Amniotic stem cell (primary cell): ENCODE results near the gene FIS1.
"Not testable (repeated sequence)": the region's sequence is repeated elsewhere in the genome, so short reads cannot be mapped to it uniquely, and the experiment has no call there.

Experiments used
- DNase-seq: peaks from one replicate; lab custom pipeline; 2025; lab: John Stamatoyannopoulos, UW

The FIS1 gene

DNA sequence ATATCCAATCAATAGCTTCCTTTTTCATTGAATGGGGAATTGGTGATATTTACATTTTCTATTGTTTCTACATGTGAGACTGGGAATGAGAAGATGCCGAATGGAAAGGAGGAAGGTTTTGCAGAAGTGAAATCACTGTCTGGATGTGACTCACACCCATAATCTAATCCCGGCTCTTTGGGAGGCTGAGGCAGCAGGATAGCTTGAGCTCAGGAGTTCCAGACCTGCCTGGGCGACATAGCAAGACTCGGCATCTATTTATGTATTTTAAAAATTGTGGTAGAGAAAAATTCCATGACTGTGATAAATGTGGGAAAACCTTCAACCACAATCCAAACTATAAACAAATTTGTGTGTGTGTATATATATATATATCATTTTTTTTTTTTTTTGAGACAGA, 10.9 kb upstream of the FIS1 start:
- DNase-seq: no peak

DNA sequence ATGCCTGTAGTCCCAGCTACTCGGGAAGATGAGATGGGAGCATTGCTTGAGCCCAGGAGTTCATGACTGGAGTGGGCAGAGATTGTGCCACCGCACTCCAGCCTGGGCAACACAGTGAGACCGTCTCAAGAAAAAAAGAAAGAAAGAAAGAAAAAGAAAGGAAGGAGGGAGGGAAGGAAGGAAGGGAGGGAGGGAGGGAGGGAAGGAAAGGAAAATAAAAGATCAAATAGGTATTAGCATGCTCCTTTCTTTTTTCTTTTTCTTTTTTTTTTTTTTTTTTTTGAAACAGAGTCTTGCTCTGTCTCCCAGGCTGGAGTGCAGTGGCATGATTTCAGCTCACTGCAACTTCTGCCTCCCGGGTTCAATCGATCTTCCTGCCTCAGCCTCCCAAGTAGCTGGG, 8.3 kb upstream of the FIS1 start:
- DNase-seq: not testable (repeated sequence)

DNA sequence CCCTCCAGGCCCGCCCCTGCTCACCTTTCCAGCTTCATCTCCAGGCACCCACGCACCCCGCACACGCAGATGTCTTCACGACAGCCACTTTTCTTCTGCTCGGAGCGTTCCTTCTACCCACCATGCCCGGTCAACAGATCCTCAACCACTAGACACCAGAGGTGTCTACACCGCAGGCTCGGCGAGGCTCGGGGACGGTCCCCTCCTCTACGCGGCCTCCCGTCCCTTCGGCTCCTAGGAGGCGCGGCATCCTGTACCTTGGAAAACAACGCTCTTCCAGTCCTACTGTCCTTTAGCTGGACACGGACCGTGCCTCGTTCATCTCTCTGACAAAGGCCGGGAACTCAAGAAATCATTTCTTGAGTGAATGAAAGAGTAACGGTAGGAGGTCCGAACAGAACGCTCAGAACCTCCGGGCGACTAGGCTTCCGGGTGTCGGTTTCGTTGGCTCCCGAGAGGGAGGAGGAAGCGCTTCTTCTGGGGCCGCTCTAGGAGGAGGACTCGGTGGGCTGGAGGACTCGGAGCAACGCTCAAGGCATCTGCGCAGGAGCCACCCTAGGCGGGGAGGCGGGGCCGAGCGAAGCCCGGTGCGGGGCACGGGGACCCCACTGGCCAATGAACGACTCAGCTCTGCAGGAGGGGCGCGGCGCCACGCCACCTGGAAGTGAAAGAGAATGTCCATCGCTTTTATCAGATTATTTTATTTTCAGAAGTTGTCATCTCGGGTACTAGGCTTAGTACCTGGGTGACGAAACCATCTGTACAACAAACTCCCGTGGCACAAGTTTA, 7.2 kb upstream of the FIS1 start:
- DNase-seq: peak; percentile 98

DNA sequence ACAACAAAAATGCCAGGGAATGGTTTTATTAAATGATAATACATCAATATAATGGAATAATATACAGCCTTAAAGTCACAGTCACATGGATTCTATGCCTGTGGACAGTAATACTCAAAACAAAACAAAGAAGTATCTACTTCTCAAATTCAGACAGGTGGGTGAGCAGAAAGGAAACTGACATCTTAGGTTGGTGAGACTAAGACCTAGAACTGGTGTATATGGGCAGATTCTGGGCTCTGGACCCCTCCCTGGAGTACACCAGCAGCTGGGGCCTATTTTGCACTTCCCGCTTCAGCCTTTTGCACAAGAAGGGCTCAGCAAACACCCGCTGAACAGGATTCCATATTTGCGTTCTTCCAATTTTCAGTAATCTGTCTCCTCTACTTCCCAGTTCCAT, 5.4 kb upstream of the FIS1 start:
- DNase-seq: no peak

DNA sequence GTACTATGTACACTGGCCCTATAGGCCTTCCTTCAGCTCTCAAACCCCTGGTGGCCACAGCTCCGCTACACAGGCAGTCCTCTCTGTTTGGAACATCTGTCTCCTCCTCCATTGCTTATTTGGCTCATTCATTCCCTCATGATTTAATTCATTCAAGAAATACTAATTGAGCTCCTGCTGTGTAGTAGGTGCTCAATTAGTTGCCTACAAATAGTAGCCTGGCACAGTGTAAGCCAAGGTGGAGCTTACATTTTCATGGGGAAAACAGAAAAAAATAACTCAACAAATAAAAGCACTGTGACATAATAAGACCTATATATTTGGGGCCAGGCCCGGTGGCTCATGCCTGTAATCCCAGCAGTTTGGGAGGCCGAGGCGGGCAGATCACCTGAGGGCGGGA, 3.4 kb upstream of the FIS1 start:
- no peak for DNase-seq

DNA sequence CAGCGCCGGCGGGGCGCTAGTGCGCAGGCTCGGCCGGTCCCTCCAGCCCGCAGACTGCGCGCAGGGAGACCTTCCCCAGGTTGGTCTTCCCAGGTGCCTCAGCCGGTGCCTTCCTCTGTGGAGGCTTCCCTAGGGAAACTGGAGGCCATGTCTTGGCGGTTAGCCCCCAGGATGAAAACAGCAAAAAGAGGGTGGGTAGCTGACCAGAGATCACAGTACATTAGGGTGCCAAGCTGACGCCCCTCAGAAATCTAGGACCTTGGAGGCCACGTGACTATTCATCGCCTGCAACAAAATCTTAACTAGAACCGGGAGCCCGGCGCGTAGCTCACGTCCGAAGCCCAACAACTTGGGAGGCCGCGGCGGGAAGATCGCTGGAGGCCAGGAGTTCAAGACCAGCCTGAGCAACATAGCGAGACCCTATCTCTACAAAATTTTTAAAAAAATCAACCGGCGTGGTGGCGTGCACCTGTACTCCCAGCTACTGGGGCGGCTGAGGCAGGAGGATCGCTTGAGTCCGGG, 327 bp upstream of the FIS1 start:
- no peak for DNase-seq

DNA sequence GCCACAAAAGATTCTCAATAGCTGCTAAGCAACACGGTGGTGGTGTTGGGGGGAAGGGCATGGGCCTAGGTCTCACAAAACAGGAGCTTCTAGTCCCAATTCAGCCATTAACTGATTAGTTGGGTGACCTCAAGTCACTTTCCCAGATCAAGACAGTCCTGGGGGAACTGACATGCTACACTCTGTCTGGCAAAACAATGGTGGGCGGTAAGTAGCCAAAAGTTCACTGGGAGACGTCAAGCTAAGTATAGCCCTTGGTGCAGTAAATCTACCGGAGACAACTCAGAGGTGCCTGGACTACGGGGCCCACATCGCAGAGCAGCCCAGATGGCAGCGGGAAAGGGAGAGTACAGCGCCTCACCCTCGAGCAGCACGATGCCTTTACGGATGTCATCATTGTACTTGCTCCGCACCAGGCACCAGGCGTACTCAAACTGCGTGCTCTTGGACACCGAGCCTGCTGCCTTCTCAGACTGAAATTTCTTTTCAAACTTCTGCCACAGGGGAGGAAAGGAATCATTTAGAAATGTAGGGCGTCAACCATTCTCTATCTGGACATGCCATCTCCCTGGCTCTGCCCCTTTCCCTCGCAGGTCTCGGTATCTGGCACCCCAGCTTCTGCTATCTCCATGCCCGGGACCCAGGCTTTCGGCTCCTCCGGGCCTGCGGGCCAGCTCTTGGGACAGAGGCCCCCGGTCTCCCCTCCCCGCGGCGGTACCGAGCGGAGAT, 1.1 kb downstream of the FIS1 start:
- no peak for DNase-seq

DNA sequence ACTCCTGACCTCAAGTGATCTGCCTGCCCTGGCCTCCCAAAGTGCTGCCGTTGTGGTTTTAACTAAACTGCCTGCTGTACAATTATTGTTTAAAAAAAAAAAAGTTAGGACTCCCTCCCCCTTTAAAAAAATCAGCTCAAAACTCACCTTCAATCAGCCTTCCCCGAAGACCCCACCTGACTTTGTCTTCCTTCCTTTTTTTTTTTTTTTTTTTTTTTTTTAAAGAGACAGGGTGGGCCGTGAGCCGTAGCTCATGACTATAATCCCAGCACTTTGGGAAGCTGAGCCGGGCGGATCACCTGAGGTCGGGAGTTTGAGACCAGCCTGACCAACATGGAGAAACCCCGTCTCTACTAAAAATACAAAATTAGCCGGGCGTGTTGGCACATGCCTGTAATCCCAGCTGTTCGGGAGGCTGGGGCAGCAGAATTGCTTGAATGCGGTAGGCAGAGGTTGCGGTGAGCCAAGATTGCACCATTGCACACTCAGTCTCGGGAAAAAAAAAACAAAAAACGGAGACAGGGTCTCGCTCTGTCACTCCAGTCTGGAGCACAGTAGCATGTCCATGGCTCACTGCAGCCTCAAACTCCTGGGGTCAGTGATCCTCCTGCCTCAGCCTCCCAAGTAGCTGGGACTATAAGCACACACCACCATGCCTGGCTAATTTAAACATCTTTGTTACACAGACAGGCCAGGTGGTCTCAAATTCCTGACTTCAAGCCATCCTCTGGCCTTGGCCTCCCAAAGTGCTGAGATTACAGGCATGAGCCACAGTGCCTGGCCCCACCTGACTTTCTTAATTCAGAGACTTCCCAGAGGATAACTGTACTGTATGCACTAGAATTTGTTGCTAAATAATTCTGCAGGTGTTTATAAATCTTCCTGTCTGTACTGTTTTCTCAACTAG, 3.2 kb downstream of the FIS1 start:
- DNase-seq: no peak

DNA sequence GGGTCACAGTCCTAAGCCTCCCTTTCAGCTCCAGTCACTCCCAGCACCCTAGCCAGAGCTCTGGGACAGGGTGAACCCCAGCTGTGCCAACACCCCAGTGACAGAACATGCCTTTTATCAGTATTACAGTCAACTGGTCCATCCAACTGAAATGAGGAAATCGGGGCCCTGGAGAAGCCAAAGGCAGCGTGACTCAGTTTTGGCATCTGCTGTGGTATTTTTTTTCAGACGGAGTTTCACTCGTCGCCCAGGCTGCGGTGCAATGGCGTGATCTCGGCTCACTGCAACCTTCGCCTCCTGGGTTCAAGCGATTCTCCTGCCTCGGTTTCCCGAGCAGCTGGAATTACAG, 3.9 kb downstream of the FIS1 start:
- no peak for DNase-seq

DNA sequence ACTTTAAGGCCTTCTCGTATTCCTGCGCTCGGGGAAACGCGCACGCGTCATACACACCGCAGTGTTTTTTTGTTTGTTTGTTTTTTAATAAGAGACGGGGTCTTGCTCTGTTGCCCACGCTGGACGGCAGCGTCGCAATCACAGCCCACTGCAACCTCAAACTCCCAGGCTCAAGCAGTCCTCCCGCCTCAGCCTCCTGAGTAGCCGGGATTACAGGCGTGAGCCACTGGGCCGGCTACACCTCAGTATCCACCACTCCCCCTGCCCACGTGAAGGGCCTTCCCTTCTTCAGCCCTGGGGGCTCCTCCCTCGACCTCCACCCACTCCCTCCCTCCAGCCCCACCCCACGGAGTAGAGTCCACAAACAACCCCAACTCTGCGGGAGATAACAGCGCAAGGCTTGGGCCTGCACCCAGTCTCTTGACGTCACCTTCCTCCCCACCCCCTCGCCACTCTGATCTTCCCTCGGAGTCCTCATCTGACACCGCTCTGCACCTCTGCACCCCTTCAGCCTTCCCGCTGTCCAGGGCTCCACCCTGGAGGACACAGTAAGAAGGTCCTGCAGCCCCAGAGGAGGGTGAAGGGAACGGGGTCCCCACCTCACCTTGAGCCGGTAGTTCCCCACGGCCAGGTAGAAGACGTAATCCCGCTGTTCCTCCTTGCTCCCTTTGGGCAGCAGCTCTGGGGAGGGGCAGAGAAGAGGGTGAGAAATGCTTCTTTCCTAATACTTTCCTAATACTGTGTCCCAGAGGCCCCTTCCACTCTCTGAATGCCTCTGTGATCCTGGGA, 4.5 kb downstream of the FIS1 start:
- DNase-seq: no peak

DNA sequence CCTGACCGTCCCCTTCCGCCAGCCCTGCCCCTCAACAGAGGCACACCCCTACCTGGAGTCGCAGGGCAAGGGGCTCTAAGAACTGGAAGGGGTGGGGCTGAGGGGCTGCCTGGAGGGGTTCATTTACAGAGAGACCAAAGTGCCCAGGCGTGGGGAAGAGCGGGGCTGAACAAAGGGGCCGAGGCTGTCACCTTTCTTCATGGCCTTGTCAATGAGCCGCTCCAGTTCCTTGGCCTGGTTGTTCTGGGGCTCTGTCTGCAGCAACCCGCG, 5.0 kb downstream of the FIS1 start:
- no peak for DNase-seq

DNA sequence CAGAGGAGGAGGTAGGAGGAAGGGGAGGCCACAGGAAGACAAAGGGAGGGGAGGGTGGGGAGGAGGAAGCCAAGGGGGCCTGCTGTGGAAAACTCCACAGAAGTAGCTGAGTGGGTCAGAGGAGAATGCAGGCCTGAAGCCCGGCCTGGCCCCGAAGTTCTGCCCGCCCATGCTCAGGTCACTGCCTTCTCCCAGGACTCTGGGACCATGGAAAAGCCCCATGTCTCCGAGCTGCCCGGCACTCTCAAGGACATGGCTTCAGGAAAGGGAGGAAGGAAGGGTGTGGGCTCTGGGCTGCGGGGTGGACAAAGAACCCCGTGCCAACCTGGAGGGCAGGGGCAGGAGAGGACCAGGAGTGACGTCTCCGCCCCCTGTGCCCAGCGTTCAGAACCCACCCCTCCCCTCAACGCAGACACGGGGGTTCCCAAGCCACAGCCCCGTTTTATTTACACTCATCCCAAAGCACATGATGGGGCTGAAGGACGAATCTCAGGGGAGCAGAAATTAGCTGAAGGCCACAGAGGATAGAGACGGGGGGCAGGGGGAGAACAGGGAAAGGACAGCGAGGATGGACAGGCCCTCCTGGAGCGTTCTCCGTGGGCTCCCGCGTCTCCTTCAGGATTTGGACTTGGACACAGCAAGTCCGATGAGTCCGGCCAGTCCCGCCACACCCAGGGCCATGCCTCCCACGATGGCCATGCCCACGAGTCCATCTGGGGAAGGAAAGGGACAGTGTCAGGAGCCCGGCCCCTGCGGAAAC, 5.5 kb downstream of the FIS1 start:
- DNase-seq: no peak

DNA sequence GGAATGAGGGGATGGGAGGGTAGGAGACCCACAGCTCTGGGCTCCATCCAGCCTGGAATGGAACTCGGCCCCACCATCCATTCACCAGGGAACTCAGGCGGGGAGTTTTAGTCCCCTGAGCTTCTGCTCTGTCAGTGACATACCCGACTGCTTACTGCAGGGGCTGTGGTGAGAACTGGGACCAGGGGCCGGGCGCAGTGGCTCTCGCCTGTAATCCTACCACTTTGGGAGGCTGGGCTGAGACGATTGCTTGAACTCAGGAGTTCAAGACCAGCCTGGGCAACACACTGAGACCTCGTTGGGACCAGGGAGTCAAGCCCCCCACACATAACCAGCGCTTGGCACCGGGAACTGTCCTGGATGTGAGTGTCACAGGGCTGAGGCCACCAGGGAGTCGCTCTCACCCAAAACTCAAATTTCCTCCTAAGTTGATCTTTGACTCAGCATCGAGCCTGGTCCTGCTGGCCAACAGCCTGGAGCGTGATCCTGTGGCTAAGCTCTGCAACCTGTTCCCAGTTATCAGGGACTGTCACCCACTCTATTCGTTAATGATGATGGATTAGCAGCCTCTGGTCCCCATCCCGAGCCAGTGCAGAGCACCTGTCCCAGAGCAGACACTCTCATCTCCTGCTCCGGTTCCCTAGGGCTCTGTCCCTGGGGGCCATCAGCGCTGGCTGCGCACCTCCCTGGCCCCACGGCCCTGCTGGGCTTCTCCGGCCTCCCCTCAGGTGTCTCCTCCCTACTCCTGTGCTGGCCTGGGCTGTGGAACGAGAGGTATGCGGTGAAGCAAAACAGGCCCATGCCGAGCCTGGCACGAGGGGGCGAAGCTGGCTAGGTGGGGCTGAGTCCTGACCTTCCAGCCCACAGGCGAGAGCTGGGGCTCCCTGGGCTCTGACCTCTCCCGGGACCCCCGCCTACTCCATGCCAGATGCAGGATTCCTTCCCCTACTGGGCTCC, 6.4 kb downstream of the FIS1 start:
- DNase-seq: no peak

DNA sequence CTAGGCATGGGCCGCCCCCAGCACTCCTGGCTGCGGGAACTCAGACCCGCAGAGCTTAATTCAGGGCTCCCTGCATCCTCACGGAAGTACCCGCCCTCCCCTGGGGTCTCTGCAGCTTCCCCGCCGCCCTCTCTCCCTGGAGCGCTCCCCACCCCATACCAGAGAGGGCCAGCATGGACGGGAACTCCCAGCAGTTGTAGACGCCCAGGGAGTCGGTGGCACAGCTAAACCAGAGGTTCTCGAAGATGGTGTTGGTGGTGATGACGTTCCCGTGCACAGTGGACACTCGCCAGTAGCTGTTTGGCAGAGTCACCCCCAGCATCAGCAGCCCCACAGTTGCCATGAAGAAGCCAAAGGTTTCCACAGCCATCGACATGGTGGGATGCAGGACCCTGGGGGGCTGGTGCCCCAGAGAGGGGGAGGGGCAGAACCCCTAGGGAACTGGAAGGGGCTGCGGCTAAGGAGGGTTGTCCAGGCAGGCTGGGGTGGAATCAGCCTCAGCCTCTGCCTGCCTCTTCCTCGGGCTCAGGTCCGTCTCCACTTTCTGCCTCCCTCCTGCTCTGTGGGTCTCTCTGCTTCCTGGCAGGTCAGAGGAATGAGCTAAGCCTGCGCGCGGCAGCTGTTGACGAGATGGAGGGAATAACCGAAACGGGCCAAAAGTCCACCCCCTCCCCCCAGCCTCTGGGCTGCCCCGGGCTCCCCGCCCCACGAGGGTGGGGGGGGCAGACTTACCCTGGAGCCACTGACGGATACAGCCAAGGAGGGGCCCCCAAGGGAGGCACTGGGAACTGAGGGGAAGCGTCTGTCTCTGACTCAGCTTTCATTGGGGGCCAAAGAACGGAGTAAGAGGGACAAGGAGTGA, 7.4 kb downstream of the FIS1 start, which contains the start of gene CLDN15:
Gene CLDN15 (minus strand): TSS at position 597 of the 862 bp plus-strand sequence. CDS start 221 bp downstream, at position 376.
- no peak for DNase-seq

DNA sequence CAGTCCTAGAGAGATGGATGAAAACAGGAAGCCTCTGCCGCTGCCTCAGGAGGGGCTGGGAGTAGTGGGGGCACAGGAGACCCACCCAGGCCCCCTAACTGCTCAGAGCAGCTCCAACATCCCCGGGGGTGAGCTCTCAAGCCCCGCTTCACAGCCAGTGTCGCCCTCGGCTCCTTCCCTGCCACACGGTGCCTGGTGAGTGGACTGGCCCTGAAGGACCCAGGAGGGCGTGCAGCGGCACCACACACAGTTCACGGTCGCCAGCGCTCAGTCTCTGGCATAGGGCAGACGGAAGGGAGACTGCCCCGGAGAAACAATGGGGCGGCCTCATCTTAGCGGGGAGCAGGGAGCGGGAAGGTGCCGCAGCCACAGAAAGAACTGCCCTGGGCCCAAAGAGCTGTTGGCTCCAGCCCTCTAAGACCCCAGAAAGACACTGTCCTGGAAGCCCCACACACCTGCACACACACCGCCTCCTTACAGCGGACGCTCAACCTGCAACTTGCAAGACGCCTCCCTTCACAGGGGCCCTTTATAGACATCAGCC, 8.5 kb downstream of the FIS1 start:
- DNase-seq: no peak

DNA sequence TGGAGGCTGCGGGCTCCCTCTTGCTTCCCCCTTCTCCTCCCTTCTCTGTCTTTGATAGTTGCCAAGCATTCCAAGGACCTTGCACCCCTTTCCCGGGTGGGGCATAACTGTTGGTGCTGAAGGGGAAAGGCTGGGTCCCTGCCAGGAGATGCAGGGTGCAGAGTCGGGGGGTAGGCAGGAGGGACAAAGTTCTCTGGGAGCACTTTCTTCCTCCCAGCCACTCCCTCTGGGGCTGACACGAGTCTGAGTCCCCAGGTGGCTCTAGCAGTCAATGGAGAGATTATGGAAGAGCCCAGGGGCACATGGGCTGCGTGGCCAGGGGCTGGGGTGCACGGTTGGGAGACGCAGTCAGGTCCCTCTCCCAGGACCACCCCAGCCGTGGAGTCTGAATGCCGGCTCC, 9.4 kb downstream of the FIS1 start:
- DNase-seq: no peak

DNA sequence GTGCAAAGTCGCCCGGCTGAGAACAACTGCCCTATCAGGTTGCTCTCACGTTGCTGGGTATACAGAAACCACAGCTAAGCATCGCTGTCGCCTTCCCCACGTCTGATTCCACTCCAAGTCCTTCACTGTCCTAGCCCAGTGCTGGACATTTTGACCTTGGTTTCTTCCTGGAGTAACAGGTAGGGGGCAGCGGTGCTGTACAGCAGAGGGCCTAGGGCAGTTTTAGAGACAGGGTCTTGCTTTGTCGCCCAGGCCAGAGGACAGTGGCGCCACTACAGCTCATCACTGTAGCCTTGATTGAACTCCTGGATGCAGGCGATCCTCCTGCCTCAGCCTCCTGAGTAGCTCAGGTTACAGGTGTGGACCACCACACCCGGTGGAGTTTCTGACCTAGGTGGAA, 9.8 kb downstream of the FIS1 start:
- DNase-seq: no peak

DNA sequence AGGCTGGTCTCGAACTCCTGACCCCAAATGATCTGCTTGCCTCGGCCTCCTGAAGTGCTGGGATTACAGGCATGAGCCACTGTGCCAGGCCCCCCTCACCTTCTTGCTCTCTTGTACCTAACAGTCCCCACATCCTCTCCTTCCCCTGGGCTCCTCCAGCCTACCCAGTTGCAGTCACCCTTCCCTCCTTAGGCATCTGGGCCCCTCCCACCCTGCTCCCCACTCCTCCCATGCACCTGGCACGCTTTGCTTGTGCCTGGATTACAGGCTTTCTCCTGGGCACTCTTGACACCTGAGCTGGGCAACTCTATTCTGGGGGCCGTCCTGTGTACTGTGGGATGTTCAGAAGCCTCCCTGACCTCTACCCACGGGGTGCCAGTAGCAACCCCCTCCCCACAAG, 10.2 kb downstream of the FIS1 start:
- DNase-seq: no peak
